ENCODE results near the gene CRTC1.
"Not testable (repeated sequence)": the region's sequence is repeated elsewhere in the genome, so short reads cannot be mapped to it uniquely, and the experiment has no call there.

The CRTC1 gene

DNA sequence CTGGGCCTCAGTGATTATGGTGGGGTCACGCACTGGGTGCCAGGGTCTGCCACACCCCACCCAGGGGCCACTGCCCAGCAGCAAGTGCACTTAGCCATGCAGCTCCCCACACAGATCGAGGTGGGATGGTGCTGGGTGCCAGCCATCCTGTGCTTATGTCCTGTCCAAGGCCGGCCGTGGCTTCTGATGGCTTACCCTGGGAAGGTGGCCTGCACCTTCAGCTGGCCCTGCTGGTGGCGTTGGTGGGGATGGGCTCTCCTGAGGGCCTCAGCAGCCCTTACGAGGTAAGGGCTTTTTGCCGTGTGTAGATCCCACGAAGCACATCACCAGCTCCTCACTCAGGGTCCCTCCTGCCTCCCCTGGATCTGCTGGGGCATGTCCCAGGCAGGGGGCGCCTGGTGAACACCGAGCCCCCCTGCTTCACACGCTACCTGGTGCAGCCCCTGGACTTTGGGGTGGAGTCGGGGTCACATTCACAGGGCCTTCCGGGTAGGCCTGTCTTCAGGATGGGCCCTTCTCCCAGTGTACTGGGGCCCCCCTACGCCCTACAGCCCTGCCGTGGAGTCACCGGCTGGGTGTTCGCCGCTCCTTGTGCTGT lies 46.6 kb downstream of the CRTC1 start:
- DNase-seq (ENCODE audit: low read depth) = no peak

GRCh38 chr19:18730885-18731513 lies 47.5 kb downstream of the CRTC1 start:
- DNase-seq (ENCODE audit: low read depth) = no peak

DNA sequence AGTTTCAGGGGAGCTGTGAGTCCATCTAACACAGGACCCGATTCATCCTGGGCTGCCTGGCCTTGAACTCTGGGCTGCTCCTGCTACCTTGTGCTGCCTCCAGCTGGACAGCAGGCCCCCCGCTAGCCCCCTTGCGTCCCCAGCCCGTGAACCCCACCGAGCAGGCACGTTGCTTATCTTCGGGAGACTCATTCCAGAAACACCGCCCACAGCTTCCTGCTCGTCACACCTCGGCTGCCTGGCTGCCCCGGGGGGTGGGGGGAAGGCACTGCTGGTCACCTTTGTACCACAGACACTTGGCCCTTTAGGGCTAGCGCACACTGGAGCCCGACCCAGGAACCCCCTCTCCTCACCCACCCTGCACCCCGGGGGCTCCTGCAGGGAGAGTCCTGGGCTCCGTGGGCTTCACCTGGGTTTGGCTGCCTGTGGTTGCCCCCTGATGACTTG lies 48.1 kb downstream of the CRTC1 start:
- DNase-seq (ENCODE audit: low read depth) = no peak

- DNase-seq (ENCODE audit: low read depth) = peak; percentile 52
Measured at GRCh38 chr19:18733196-18733647, 49.7 kb downstream of the CRTC1 start.

GRCh38 chr19:18733762-18734332 lies 50.4 kb downstream of the CRTC1 start:
- DNase-seq (ENCODE audit: low read depth) = not testable (repeated sequence)

- no peak for DNase-seq (ENCODE audit: low read depth)
Measured at GRCh38 chr19:18735324-18735723, 51.8 kb downstream of the CRTC1 start.

DNA sequence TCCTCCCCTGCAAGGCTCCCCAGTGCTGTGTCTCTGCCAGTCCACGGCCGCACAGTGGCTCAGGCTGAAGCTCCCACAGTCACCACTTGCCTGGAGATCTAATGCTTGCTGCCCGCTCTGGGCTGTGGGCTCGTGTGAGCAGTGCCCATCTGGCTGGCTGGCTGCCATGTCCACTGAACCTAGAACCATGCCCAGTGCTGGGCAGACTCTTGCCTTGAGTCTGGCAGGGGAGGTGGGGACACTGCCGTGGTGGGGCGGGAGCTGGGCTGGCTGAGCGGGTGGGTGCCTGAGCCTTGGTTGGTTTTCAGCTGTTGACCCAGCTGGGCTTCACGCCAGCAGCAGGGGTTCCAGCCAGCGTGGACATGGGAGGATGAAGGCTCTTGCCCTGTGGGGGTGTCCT lies 52.3 kb downstream of the CRTC1 start:
- no peak for DNase-seq (ENCODE audit: low read depth)

- DNase-seq (ENCODE audit: low read depth) = no peak
Measured at GRCh38 chr19:18736415-18737336, 53.2 kb downstream of the CRTC1 start.

DNA sequence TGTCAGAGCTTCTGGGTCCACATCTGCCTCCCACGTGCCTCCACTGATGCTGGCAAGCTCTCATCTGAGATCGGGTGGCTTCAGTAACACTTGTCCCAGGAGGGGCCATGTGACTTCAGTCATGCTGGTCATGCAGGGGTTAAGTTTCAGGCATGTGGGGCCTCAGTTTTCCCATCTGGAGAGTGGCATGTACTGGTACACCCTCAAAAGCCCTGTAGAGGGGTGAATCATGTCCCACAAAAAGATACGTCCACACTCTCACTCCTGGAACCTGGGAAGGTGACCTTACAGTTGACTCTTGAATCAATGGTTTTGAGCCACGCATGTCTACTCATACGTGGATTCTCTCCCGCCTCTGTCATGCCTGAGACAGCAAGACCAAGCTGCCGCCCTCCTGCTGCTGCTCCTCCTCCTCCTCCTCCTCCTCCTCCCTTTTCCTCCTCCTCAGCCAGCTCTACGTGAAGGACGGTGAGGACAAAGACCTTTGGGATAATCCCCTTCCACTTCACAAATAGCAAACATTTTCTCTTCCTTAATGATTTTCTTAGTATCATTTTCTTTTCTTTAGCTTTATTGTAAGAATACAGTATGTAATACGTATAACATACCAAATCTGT lies 54.0 kb downstream of the CRTC1 start:
- no peak for DNase-seq (ENCODE audit: low read depth)

- DNase-seq (ENCODE audit: low read depth) = no peak
Measured at GRCh38 chr19:18737954-18738351, 54.5 kb downstream of the CRTC1 start.

DNA sequence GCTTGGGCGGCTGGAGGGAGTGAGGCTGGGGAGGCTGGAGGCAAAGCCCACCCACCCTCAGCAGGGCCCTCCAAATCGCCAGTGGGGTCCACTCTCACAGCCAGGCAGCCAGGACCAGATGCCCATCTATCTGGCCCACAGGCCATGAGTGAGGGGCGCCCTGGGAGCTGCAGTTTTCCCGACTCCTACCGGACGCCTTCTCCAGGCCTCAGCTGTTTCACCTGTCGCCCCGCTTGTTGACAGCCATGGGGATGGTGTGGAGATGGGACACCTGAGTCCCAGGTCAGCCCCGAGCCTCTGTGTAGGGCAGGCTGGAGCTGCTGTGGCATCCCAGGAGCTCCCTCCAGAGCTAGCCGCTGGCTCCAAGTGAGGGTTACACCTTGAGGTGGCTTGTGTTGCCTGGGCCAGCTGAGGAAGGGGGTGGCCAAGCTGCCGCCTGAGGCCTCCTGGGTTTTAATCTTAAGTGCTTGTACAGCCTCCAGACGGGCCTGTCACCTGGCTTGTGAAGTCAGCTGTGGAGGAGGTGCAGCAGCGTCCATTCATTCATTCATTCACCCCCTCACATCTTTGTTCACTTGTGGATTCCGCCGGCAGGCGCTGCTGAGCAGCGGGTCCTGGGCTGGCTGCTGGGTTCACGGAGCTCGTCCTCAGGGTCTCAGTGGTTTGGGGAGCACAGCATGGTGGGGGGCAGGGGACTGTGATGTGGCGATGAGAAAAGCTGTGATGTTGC lies 55.6 kb downstream of the CRTC1 start:
- DNase-seq (ENCODE audit: low read depth) = no peak

- DNase-seq (ENCODE audit: low read depth) = no peak
Measured at GRCh38 chr19:18741124-18742121, 57.9 kb downstream of the CRTC1 start.

GRCh38 chr19:18742324-18742723 lies 58.8 kb downstream of the CRTC1 start:
- DNase-seq (ENCODE audit: low read depth) = no peak

DNA sequence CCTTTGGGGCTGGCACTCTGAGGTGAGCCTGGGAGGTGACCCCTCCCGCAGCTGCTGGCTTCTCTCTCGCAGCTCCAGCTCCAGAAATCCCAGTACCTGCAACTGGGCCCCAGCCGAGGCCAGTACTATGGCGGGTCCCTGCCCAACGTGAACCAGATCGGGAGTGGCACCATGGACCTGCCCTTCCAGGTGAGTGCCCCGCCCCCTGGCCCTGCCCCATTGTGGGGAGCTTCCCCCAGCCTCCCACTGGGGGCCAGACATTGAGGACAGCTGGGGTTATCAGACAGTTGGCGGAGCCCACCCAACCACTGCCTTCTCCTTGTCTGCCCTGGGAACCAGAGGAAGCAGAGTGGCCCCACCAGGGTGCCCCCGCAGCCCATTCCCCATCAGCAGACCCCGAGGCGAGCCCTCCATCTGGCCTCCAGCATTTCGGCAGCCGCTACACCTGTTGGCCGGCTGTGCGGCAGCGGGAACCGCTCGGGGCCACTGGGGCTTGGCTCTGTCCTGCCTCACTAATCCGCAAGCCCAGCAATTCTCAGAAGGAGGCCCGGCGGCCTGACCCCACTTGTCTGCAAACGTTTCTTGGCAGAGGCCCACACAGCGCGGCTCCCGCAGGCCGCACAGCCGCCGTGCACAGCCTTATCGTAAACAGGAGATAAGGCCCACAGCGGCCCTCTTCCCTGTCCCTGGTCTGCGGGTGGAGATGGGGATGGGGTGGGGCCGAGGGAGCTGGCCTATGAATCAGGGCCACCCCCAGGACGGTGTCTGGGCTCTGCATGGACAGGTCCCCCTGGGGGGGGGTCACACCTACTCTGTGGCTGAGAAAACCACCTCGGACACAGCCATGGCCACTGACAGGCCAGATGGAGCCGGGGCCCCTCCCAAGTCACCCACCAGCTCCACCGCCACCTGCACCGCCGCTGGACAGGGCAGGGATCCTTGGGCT lies 59.6 kb downstream of the CRTC1 start:
- no peak for DNase-seq (ENCODE audit: low read depth)

GRCh38 chr19:18743784-18744418 lies 60.4 kb downstream of the CRTC1 start:
- no peak for DNase-seq (ENCODE audit: low read depth)

DNA sequence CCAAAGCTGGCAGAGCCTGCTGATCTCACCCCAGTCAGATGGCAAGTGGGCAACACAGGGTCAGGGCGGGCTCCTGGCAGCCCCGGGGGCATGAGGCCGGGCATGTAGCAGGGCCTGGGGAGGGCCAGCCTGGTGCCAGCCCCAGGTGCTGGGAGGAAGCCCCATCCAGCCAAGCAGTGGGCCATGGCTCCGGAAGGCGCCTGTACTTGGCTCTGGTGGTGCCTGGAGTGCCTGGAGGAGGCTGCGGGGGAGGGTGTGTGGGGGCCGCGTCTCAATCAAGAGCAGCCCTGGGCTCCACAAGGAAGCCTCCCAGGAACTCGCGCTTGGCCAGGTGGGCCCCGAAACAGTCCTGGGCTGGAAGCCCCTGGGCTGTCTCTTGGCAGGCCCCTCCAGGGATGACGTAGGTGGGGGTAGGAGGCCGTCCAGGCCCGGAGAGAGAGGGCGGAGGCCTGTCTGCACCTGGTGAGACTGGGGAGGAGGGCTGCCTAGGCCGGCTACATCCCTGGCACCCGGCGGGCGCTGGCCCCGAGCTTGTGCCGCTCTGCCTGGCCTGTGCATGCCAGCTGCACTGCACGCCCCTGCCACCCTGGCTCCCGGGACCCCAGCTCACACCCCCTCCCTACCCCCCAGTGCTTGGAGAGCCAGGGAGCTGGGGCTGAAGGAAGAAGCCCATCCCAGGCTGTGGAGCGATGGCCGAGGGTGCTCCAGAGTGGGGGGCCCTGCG lies 61.7 kb downstream of the CRTC1 start:
- DNase-seq (ENCODE audit: low read depth) = no peak

DNA sequence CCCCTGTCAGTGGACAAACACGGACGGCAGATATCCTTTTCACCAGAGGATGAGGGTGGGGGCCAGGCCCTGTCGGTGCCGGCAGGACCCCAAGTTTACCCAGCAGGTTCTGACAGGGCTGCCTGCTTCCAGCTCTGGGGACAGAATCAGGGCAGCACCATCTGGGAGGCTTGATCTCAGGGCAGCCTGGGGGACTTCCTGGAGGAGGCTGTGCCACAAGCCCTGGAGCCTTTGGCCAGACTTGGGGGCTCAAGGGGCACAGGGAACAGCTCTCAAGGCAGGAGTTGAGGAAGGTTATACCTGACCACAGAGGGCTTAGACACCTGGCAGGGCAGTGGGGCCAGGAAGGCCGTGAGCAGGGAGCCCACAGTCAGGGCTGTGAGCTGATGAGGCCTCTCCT lies 62.5 kb downstream of the CRTC1 start:
- DNase-seq (ENCODE audit: low read depth) = no peak
